Liver (tissue), 9 donors: ENCODE data around the gene SEMA5A. TPM values are rescaled to one million over a fixed set of nuclear protein-coding genes. Genes with fewer than 3 reads are reported as not detected.

Source experiments
- DNase-seq: peaks from one replicate; pipeline ENCODE4 v3.0.0-alpha.2; 2017; ENCODE audit warnings: low spot score
- H3K27ac ChIP-seq, 2 donors: one replicate each; pipeline ENCODE4 v1.7.0; 2013; ENCODE audit warnings: inconsistent platforms in 2 of 2, low read length in 2 of 2, control low read depth in 1 of 2, low read depth in 1 of 2, mild to moderate bottlenecking in 1 of 2
- H3K27me3 ChIP-seq, 4 donors: one replicate each; pipeline versions ENCODE4 v1.6.1 to v1.7.0; 2013; ENCODE audit warnings: low read length in 3 of 4, inconsistent platforms in 1 of 4, mild to moderate bottlenecking in 1 of 4, moderate library complexity in 1 of 4; ENCODE audit not compliant: control insufficient read depth in 4 of 4, insufficient read depth in 4 of 4
- H3K36me3 ChIP-seq, 4 donors: one replicate each; pipeline versions ENCODE4 v1.6.1 to v1.7.0; 2013; ENCODE audit warnings: low read length in 3 of 4, mild to moderate bottlenecking in 3 of 4, low read depth in 1 of 4, moderate library complexity in 1 of 4; ENCODE audit not compliant: control insufficient read depth in 4 of 4, insufficient read depth in 3 of 4
- H3K4me1 ChIP-seq, 4 donors: one replicate each; pipeline versions ENCODE4 v1.6.1 to v1.7.0; 2013; ENCODE audit warnings: low read length in 3 of 4, mild to moderate bottlenecking in 3 of 4, moderate library complexity in 1 of 4; ENCODE audit not compliant: control insufficient read depth in 4 of 4, insufficient read depth in 4 of 4
- H3K4me3 ChIP-seq, 3 donors: one replicate each; pipeline versions ENCODE4 v1.6.1 to v1.7.0; 2013; ENCODE audit warnings: low read length in 3 of 3, control low read depth in 1 of 3, low read depth in 1 of 3, mild to moderate bottlenecking in 1 of 3
- H3K9ac ChIP-seq, 2 donors: one replicate each; pipeline ENCODE4 v1.7.0; 2013; ENCODE audit warnings: low read length in 2 of 2, mild to moderate bottlenecking in 2 of 2, moderate library complexity in 2 of 2, control low read depth in 1 of 2, low read depth in 1 of 2
- H3K9me3 ChIP-seq, 4 donors: one replicate each; pipeline versions ENCODE4 v1.6.1 to v1.7.0; 2013; ENCODE audit warnings: low read length in 3 of 4; ENCODE audit not compliant: control insufficient read depth in 4 of 4
- ATF3 ChIP-seq: IDR thresholded peaks from 2 replicates; pipeline ENCODE4 v1.6.1; 2016; ENCODE audit warnings: antibody characterized with exemption
- CTCF ChIP-seq: fragments of 150-350 bp; IDR thresholded peaks from 2 replicates; pipeline ENCODE4 v1.5.1; 2017; ENCODE audit warnings: improper control_type of control experiment, low read depth, low read length; ENCODE audit not compliant: missing input control
- EGR1 ChIP-seq, 2 donors: IDR thresholded peaks; 2 replicates each; pipeline ENCODE4 v1.6.1; 2016 to 2018; ENCODE audit warnings: antibody characterized with exemption in 2 of 2, low read depth in 2 of 2
- FOXA2 ChIP-seq: IDR thresholded peaks from 2 replicates; pipeline ENCODE4 v1.6.1; 2016; ENCODE audit warnings: antibody characterized with exemption
- GABPA ChIP-seq, 2 donors: IDR thresholded peaks in 1 of 2; conservative IDR thresholded peaks in 1 of 2; 2 replicates each; pipeline ENCODE4 v1.6.1; 2016; ENCODE audit warnings: antibody characterized with exemption in 2 of 2, mild to moderate bottlenecking in 1 of 2, moderate library complexity in 1 of 2
- HNF4A ChIP-seq, 2 donors: conservative IDR thresholded peaks; 2 replicates each; pipeline ENCODE4 v1.6.1; 2016; ENCODE audit warnings: antibody characterized with exemption in 2 of 2, mild to moderate bottlenecking in 2 of 2
- HNF4G ChIP-seq: IDR thresholded peaks from 2 replicates; pipeline ENCODE4 v1.6.1; 2016; ENCODE audit warnings: antibody characterized with exemption
- JUND ChIP-seq, 2 donors: IDR thresholded peaks; 2 replicates each; pipeline ENCODE4 v1.6.1; 2016; ENCODE audit warnings: antibody characterized with exemption in 2 of 2
- MAX ChIP-seq: IDR thresholded peaks from 2 replicates; pipeline ENCODE4 v1.6.1; 2016; ENCODE audit warnings: antibody characterized with exemption
- NR2F2 ChIP-seq: IDR thresholded peaks from 2 replicates; pipeline ENCODE4 v1.6.1; 2016; ENCODE audit warnings: antibody characterized with exemption
- RXRA ChIP-seq, 2 donors: IDR thresholded peaks; 2 replicates each; pipeline ENCODE4 v1.6.1; 2017 to 2018; ENCODE audit warnings: antibody characterized with exemption in 2 of 2, mild to moderate bottlenecking in 1 of 2
- SP1 ChIP-seq: IDR thresholded peaks from 2 replicates; pipeline ENCODE4 v1.6.1; 2018; ENCODE audit warnings: antibody characterized with exemption, mild to moderate bottlenecking
- TAF1 ChIP-seq: conservative IDR thresholded peaks from 2 replicates; pipeline ENCODE4 v1.6.1; 2016; ENCODE audit warnings: antibody characterized with exemption, mild to moderate bottlenecking
- YY1 ChIP-seq: IDR thresholded peaks from 2 replicates; pipeline ENCODE4 v1.6.1; 2016; ENCODE audit warnings: antibody characterized with exemption, mild to moderate bottlenecking
- ZBTB33 ChIP-seq: IDR thresholded peaks from 2 replicates; pipeline ENCODE4 v1.6.1; 2016; ENCODE audit warnings: antibody characterized with exemption
- WGBS: extraction: QIAGEN DNeasy Blood & Tissue Kit; methylation state at CpG from one replicate; pipeline ENCODE4 v1.1.7; 2013; 5-methylcytosine and 5-hydroxymethylcytosine counted together
- polyA plus RNA-seq, 2 donors: library from polyadenylated mRNA; stranded (reverse) in 1 of 2; unstranded in 1 of 2; fragments of 200-250 nt in 1 of 2; fragments of >200 nt in 1 of 2; fragmentation: Nextera tagmentation in 1 of 2; extraction: Ambion mirVana in 1 of 2; gene quantifications; one replicate each; pipeline versions ENCODE4 v1.2.1 to v1.2.3, GENCODE V29; 2013 to 2015
- total RNA-seq, 2 donors: library from RNA; depleted of rRNA; stranded (reverse); fragments of >200 nt; gene quantifications; one replicate each; pipeline ENCODE4 v1.2.3, GENCODE V29; 2014
- donor health status: healthy.
- donor health status: healthy.
- donor health status: healthy.
- donor health status: healthy.
- donor health status: healthy.

SEMA5A gene
- total and polyA plus RNA-seq, 4 donors, result 1.1 to 5.8 (median 3.2) TPM

GRCh38 chr5:9302218-9302617 lies 243.7 kb downstream of the SEMA5A start (continued):
- TF ChIP-seq TAF1 (no peak), FOXA2 (no peak), ZBTB33 (no peak), SP1 (no peak), ATF3 (no peak), MAX (no peak)

- TF ChIP-seq EGR1 (IDR thresholded peaks at IDR 0.05; ENCODE audit: low read depth in 2 of 2) (no peak), YY1 (peak; percentile 36)
- Histone ChIP-seq H3K36me3 (no peaks in the 10 kb centered on the region), H3K4me1 (peaks cover 0 to 9% (median 3%) of the 10 kb centered on the region in 4 donors), H3K27ac (no peak overlapping the region), H3K9ac (no peak overlapping the region), H3K27me3 (no peaks in the 10 kb centered on the region), H3K4me3 (no peak overlapping the region), H3K9me3 (no peaks in the 10 kb centered on the region)
- 35% methylated on average over 6 of the region's 6 CpGs for WGBS
- DNase-seq, result no peak
Measured at GRCh38 chr5:9301200-9301599, 244.7 kb downstream of the SEMA5A start.

- Histone ChIP-seq H3K27ac (no peak overlapping the region), H3K4me1 (peaks cover 0 to 9% (median 3%) of the 10 kb centered on the region in 4 donors), H3K9ac (no peak overlapping the region), H3K9me3 (no peaks in the 10 kb centered on the region), H3K27me3 (no peaks in the 10 kb centered on the region), H3K36me3 (no peaks in the 10 kb centered on the region), H3K4me3 (no peak overlapping the region)
- no peak for DNase-seq
- 69% methylated on average over 4 of the region's 4 CpGs for WGBS
- TF ChIP-seq CTCF (no peak), GABPA (IDR thresholded peaks at IDR 0.05 in 1 of 2, conservative IDR thresholded peaks at IDR 0.05 in 1 of 2) (no peak), HNF4A (conservative IDR thresholded peaks at IDR 0.05) (no peak), SP1 (no peak), EGR1 (IDR thresholded peaks at IDR 0.05; ENCODE audit: low read depth in 2 of 2) (no peak), HNF4G (no peak), JUND (IDR thresholded peaks at IDR 0.05) (no peak), TAF1 (no peak), RXRA (IDR thresholded peaks at IDR 0.05) (no peak), NR2F2 (no peak)
Measured at GRCh38 chr5:9297134-9297533, 248.7 kb downstream of the SEMA5A start.
